Ishikawa (cell line): ENCODE results near the gene RAB40C.

Experiments used
- CEBPB ChIP-seq: IDR thresholded peaks from 2 replicates; pipeline ENCODE4 v1.6.1; 2012
- CREB1 ChIP-seq: IDR thresholded peaks from 2 replicates; pipeline ENCODE4 v1.6.1; 2012; ENCODE audit warnings: low read depth
- EGR1 ChIP-seq: IDR thresholded peaks from 2 replicates; pipeline ENCODE4 v1.6.1; 2012
- EP300 ChIP-seq: IDR thresholded peaks from 2 replicates; pipeline ENCODE4 v1.6.1; 2012; ENCODE audit warnings: borderline replicate concordance
- FOXM1 ChIP-seq: IDR thresholded peaks from 2 replicates; pipeline ENCODE4 v1.6.1; 2012; ENCODE audit warnings: low read depth, borderline replicate concordance
- MAX ChIP-seq: IDR thresholded peaks from 2 replicates; pipeline ENCODE4 v1.6.1; 2012
- NFIC ChIP-seq: IDR thresholded peaks from 2 replicates; pipeline ENCODE4 v1.6.1; 2012
- RAD21 ChIP-seq: IDR thresholded peaks from 2 replicates; pipeline ENCODE4 v1.6.1; 2012; ENCODE audit warnings: low read depth
- REST ChIP-seq: IDR thresholded peaks from 2 replicates; pipeline ENCODE4 v1.6.1; 2012; ENCODE audit warnings: low read depth, mild to moderate bottlenecking
- TAF1 ChIP-seq: IDR thresholded peaks from 2 replicates; pipeline ENCODE4 v1.6.1; 2012; ENCODE audit warnings: low read depth, mild to moderate bottlenecking
- TCF12 ChIP-seq: IDR thresholded peaks from 2 replicates; pipeline ENCODE4 v1.6.1; 2012; ENCODE audit warnings: low read depth
- TEAD4 ChIP-seq: IDR thresholded peaks from 2 replicates; pipeline ENCODE4 v1.6.1; 2012
- USF1 ChIP-seq: IDR thresholded peaks from 2 replicates; pipeline ENCODE4 v1.6.1; 2012
- YY1 ChIP-seq: IDR thresholded peaks from 2 replicates; pipeline ENCODE4 v1.6.1; 2012; ENCODE audit warnings: low read depth
- ZBTB7A ChIP-seq: IDR thresholded peaks from 2 replicates; pipeline ENCODE4 v1.6.1; 2012; ENCODE audit warnings: low read depth

RAB40C gene

DNA sequence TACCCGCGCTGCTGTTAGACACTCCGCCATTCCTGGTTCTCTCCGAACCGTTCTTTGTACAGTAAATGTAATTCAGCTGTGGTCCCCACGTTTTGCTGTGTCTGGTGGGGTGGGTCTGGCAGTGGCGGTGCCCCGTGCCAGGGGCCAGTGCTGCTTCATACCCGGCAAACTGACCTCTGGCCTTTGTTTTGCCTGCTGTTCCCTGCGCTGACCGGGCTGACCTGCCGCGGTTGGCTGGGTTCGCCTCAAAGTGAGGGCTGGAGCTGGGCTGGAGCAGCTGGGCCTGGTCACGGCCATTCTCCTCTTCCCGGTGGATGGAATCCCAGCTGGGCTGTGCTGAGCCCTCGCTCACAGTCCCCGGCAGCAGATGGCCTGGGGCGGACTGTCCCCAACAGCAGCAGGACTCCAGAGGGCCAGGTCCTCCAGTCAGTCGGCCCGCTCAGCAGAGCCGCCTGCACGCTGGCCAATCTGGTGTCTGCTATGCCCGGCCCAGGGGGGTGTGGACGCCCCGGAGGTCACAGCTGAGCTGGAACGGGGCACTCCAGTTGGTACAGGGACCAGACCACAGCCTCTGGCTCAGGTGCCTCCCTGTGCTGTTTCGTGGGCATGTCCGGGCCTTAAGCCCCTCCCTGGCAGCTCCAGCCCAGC lies 39.4 kb downstream of the RAB40C start:
- TF ChIP-seq CREB1 (no peak), REST (no peak)

GRCh38 chr16:629833-630248 lies 40.0 kb downstream of the RAB40C start:
- TF ChIP-seq CREB1 (no peak), TAF1 (no peak), TCF12 (no peak), YY1 (no peak), EP300 (no peak)

GRCh38 chr16:630249-630814 lies 40.5 kb downstream of the RAB40C start:
- TF ChIP-seq MAX (no peak), YY1 (no peak), USF1 (no peak), RAD21 (no peak)

- TF ChIP-seq CEBPB (no peak), REST (no peak), TAF1 (no peak), FOXM1 (no peak), USF1 (no peak), YY1 (no peak), TEAD4 (no peak), ZBTB7A (peak; percentile 68; the same call in 1 of the 2 replicates), RAD21 (no peak), EP300 (no peak), EGR1 (no peak), TCF12 (peak; percentile 32; the same call in 1 of the 2 replicates), CREB1 (no peak), MAX (no peak), NFIC (peak; percentile 88)
Observed at GRCh38 chr16:630815-631405, 41.0 kb downstream of the RAB40C start, which contains the start of gene WFIKKN1. TSS of gene WFIKKN1 (plus strand) at chr16:630985. CDS start at chr16:631254, 269 bp downstream.

- TF ChIP-seq RAD21: no peak
- no peak for TF ChIP-seq TCF12
- TF ChIP-seq TEAD4: no peak
- no peak for TF ChIP-seq ZBTB7A
- no peak for TF ChIP-seq USF1
- no peak for TF ChIP-seq EGR1
- TF ChIP-seq CREB1: no peak
- no peak for TF ChIP-seq YY1
- TF ChIP-seq MAX: no peak
- TF ChIP-seq CEBPB: no peak
- no peak for TF ChIP-seq REST
- no peak for TF ChIP-seq FOXM1
- TF ChIP-seq EP300: no peak
- TF ChIP-seq TAF1: no peak
- TF ChIP-seq NFIC: no peak
Observed at GRCh38 chr16:631808-632358, 42.0 kb downstream of the RAB40C start.
